DMS114 treated with DMSO at 0.1 percent for 48 hours (cell line): ENCODE data around the gene TNFRSF6B.
A peak's percentile ranks its signal among the peaks of the same experiment; 100 is the strongest.
"Not testable (repeated sequence)": the region's sequence is repeated elsewhere in the genome, so short reads cannot be mapped to it uniquely, and the experiment has no call there.

Experiments used
- DNase-seq: peaks from one replicate; lab custom pipeline; 2025; ENCODE audit not compliant: unreplicated experiment; lab: John Stamatoyannopoulos, UW

The TNFRSF6B gene

GRCh38 chr20:63696628-63697356, at the start of gene TNFRSF6B:
TNFRSF6B (plus strand) TSS chr20:63696652; CDS start chr20:63696768, 116 bp downstream.
- DNase-seq: no peak

GRCh38 chr20:63648190-63648589, 48.3 kb upstream of the TNFRSF6B start:
- no peak for DNase-seq

GRCh38 chr20:63648895-63649589, 47.4 kb upstream of the TNFRSF6B start:
- no peak for DNase-seq

GRCh38 chr20:63650486-63650885, 46.0 kb upstream of the TNFRSF6B start:
- not testable (repeated sequence) for DNase-seq

- no peak for DNase-seq
These were observed 44.6 kb upstream of the TNFRSF6B start for GRCh38 chr20:63651942-63652191.

- peak; percentile 17 for DNase-seq
These were observed 44.1 kb upstream of the TNFRSF6B start for GRCh38 chr20:63652192-63652980.

- DNase-seq: peak; percentile 13
These were observed 43.1 kb upstream of the TNFRSF6B start, which contains the start of gene STMN3 for GRCh38 chr20:63653041-63653973. STMN3 (minus strand) TSS chr20:63653424; CDS start chr20:63653345, 79 bp downstream.

GRCh38 chr20:63653974-63654668, 42.3 kb upstream of the TNFRSF6B start:
- DNase-seq: no peak

GRCh38 chr20:63655249-63655648, 41.2 kb upstream of the TNFRSF6B start:
- DNase-seq: no peak

GRCh38 chr20:63656451-63656850, 40.0 kb upstream of the TNFRSF6B start:
- DNase-seq: no peak

GRCh38 chr20:63657260-63657936, 39.1 kb upstream of the TNFRSF6B start:
- DNase-seq: no peak

GRCh38 chr20:63657937-63658748, 38.3 kb upstream of the TNFRSF6B start, which contains the start of gene RTEL1:
RTEL1 (plus strand) TSS chr20:63658312; CDS start chr20:63659403, 1,091 bp downstream.
- peak; percentile 83 for DNase-seq

GRCh38 chr20:63658749-63659187, 37.7 kb upstream of the TNFRSF6B start:
- DNase-seq: no peak

- DNase-seq: no peak
These were observed 37.1 kb upstream of the TNFRSF6B start for GRCh38 chr20:63659370-63659769.

- DNase-seq: not testable (repeated sequence)
These were observed 36.3 kb upstream of the TNFRSF6B start for GRCh38 chr20:63660174-63660573.

- no peak for DNase-seq
These were observed 35.8 kb upstream of the TNFRSF6B start for GRCh38 chr20:63660622-63661021.

GRCh38 chr20:63661108-63661507, 35.3 kb upstream of the TNFRSF6B start:
- DNase-seq: no peak

GRCh38 chr20:63661959-63662812, 34.3 kb upstream of the TNFRSF6B start:
- DNase-seq: no peak
